OCI-LY1 (cell line): Measurements from ENCODE around the gene EMILIN1.

Experiments
- EZH2 ChIP-seq: fragments of 200-600 bp; sonication (generic), shearing (Covaris generic); IDR thresholded peaks from 2 replicates; pipeline ENCODE4 v1.8.0; 2017; ENCODE audit warnings: borderline replicate concordance, mixed run types, mild to moderate bottlenecking, antibody characterized with exemption, low read length, moderate library complexity, mixed read lengths
- TF ChIP-seq, protein P1 (sequence below): fragments of 200-600 bp; sonication (generic), shearing (Covaris generic); IDR thresholded peaks from 2 replicates; pipeline ENCODE4 v1.5.1; 2017; ENCODE audit warnings: mild to moderate bottlenecking, antibody characterized with exemption, low read length, moderate library complexity, mixed read lengths

- TF ChIP-seq, protein P1, sequence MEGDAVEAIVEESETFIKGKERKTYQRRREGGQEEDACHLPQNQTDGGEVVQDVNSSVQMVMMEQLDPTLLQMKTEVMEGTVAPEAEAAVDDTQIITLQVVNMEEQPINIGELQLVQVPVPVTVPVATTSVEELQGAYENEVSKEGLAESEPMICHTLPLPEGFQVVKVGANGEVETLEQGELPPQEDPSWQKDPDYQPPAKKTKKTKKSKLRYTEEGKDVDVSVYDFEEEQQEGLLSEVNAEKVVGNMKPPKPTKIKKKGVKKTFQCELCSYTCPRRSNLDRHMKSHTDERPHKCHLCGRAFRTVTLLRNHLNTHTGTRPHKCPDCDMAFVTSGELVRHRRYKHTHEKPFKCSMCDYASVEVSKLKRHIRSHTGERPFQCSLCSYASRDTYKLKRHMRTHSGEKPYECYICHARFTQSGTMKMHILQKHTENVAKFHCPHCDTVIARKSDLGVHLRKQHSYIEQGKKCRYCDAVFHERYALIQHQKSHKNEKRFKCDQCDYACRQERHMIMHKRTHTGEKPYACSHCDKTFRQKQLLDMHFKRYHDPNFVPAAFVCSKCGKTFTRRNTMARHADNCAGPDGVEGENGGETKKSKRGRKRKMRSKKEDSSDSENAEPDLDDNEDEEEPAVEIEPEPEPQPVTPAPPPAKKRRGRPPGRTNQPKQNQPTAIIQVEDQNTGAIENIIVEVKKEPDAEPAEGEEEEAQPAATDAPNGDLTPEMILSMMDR: no peak
- no peak for TF ChIP-seq EZH2
These were observed 5.2 kb downstream of the EMILIN1 start for GRCh38 chr2:27083410-27084296.
